Smooth muscle cell of the brain vasculature (primary cell): Measurements from ENCODE around the gene C1GALT1.
"Not testable (repeated sequence)": the region's sequence is repeated elsewhere in the genome, so short reads cannot be mapped to it uniquely, and the experiment has no call there.

Source experiments
- DNase-seq: peaks from one replicate; pipeline ENCODE4 v3.0.0-alpha.2; 2012; ENCODE audit warnings: low read depth, low spot score

The C1GALT1 gene

GRCh38 chr7:7169296-7169695 is 13.0 kb upstream of the C1GALT1 start:
- DNase-seq = no peak

GRCh38 chr7:7173956-7174632 is 8.2 kb upstream of the C1GALT1 start:
- DNase-seq = no peak

- no peak for DNase-seq
Observed at GRCh38 chr7:7175075-7175695, 7.2 kb upstream of the C1GALT1 start.

GRCh38 chr7:7176406-7177043 is 5.8 kb upstream of the C1GALT1 start:
- peak; percentile 77 for DNase-seq

GRCh38 chr7:7177044-7177517 is 5.3 kb upstream of the C1GALT1 start:
- DNase-seq = no peak

GRCh38 chr7:7178081-7178480 is 4.3 kb upstream of the C1GALT1 start:
- no peak for DNase-seq

- DNase-seq = no peak
Observed at GRCh38 chr7:7178906-7179305, 3.4 kb upstream of the C1GALT1 start.

- no peak for DNase-seq
Observed at GRCh38 chr7:7180725-7181449, 1.5 kb upstream of the C1GALT1 start.

- no peak for DNase-seq
Observed at GRCh38 chr7:7181519-7182155, 707 bp upstream of the C1GALT1 start.

GRCh38 chr7:7183061-7183837 is 905 bp downstream of the C1GALT1 start:
- no peak for DNase-seq

- DNase-seq = no peak
Observed at GRCh38 chr7:7183838-7184463, 1.6 kb downstream of the C1GALT1 start.

- DNase-seq = no peak
Observed at GRCh38 chr7:7185371-7185989, 3.1 kb downstream of the C1GALT1 start.

- no peak for DNase-seq
Observed at GRCh38 chr7:7188091-7188490, 5.7 kb downstream of the C1GALT1 start.

GRCh38 chr7:7188742-7189141 is 6.4 kb downstream of the C1GALT1 start:
- DNase-seq = no peak

GRCh38 chr7:7190142-7190541 is 7.8 kb downstream of the C1GALT1 start:
- DNase-seq = no peak

- no peak for DNase-seq
Observed at GRCh38 chr7:7191137-7191536, 8.8 kb downstream of the C1GALT1 start.

- not testable (repeated sequence) for DNase-seq
Observed at GRCh38 chr7:7192798-7193788, 10.7 kb downstream of the C1GALT1 start.

- DNase-seq = not testable (repeated sequence)
Observed at GRCh38 chr7:7199592-7199991, 17.2 kb downstream of the C1GALT1 start.

- DNase-seq = not testable (repeated sequence)
Observed at GRCh38 chr7:7200255-7200654, 17.9 kb downstream of the C1GALT1 start.
